Upper lobe of right lung (tissue), 1 donor: Measurements from ENCODE around the gene PKM. TPM values are rescaled to one million over a fixed set of nuclear protein-coding genes. Genes with fewer than 3 reads are reported as not detected.

Source experiments
- ATAC-seq: fragments of 200-7000 bp; cut with Tn5 transposase; one replicate; pipeline ENCODE4 v1.9.1; 2020; ENCODE audit warnings: mild to moderate bottlenecking, moderate library complexity
- DNase-seq: peaks from one replicate; pipeline ENCODE4 v3.0.0-alpha.2; 2020
- H3K27ac ChIP-seq: fragments of 200-600 bp; one replicate; pipeline ENCODE4 v1.8.0; 2022
- H3K27me3 ChIP-seq: fragments of 200-600 bp; one replicate; pipeline ENCODE4 v1.8.0; 2022; ENCODE audit warnings: mild to moderate bottlenecking
- H3K36me3 ChIP-seq: fragments of 200-600 bp; one replicate; pipeline ENCODE4 v1.8.0; 2022
- H3K4me1 ChIP-seq: fragments of 200-600 bp; one replicate; pipeline ENCODE4 v1.8.0; 2022
- H3K4me3 ChIP-seq: fragments of 200-600 bp; one replicate; pipeline ENCODE4 v1.8.0; 2022; ENCODE audit warnings: mild to moderate bottlenecking
- H3K9me3 ChIP-seq: fragments of 200-600 bp; one replicate; pipeline ENCODE4 v1.8.0; 2022
- CTCF ChIP-seq: fragments of 200-600 bp; IDR thresholded peaks from one replicate; pipeline ENCODE4 v1.8.0; 2022; ENCODE audit warnings: antibody characterized with exemption
- intact Hi-C: fragments of 100-400 bp; cut with DNase I; formaldehyde crosslinking; loops from one replicate; pipeline ENCODE4 v1.11.0; 2022
- total RNA-seq: library from RNA; stranded (reverse); fragmentation: NEBNext Ultra II Directional; extraction: Animal tissue kit (Norgen Biotek cat#: 25700); gene quantifications from one replicate; pipeline ENCODE4 v1.2.1, GENCODE V29; 2021
- donor health status: DM: no; HTN: yes; CAD: no; lungs with severe emphysema.

PKM gene
- total RNA-seq, 1 donor from 2014 or later: 426 TPM

- no peak for DNase-seq
- H3K27ac ChIP-seq: peak overlapping the region; percentile 58
- peak overlapping the region; percentile 51 for H3K4me3 ChIP-seq
- no peaks in the 10 kb centered on the region for H3K27me3 ChIP-seq
- TF ChIP-seq CTCF: no peak
- H3K4me1 ChIP-seq: peaks cover 19% of the 10 kb centered on the region
- no peaks in the 10 kb centered on the region for H3K9me3 ChIP-seq
- peaks cover 27% of the 10 kb centered on the region for H3K36me3 ChIP-seq
- intact Hi-C loops: no loop called here
- ATAC-seq: no peak
Measured at GRCh38 chr15:72196409-72197040, 34.5 kb downstream of the PKM start.

DNA sequence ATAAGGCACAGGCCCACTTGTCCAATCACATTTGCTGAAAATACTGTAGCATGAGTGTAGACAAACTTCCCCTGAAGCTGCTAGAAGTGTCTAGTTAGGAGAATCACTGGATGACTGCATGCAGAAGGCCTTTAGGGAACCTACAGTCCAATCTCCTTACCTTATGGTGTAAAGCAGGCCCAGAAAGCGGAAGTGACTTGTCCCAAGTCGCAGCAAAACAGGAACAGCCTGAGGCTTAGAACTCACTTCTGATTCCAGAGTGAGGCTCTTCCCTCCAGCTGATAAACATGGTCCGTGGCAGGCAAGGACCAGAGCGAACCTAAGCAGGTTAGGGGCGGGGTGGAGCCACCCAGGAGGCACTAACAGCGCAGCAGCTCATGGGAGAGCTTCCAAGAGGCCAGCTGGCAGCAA lies 35.9 kb downstream of the PKM start:
- ATAC-seq (peak; percentile 68), DNase-seq (no peak)
- Histone ChIP-seq H3K27me3 (no peaks in the 10 kb centered on the region), H3K4me1 (peaks cover 18% of the 10 kb centered on the region), H3K4me3 (peak overlapping the region; percentile 5), H3K27ac (peak overlapping the region; percentile 70), H3K9me3 (no peaks in the 10 kb centered on the region), H3K36me3 (peaks cover 14% of the 10 kb centered on the region)
- no peak for TF ChIP-seq CTCF
- intact Hi-C loops: no loop called here

DNA sequence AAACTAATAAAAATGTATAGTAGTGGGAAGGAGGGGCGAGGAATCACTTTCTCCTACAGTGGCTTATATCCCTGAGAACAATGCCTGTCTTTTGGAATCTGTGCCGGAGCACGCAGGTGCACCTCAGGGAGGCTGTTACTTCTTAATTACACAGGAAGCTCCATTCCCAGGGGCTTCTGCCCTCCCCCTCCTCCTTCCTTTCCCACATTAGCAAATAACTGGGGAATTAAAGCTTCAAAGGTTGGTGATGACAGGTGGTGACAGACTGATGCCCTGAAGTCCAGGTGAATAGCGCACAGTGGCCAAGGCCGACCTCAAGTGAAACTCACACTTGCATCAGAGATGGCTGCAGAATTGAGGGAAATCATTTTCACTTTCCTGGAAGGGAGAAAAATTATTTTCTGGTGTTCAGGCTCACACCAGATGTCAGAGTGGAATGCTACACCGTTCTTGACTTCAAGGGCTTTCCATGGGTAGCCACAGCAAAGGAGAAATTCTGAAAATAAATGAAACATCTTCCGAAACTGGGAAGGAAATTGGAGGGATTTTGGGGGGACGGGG lies 37.1 kb downstream of the PKM start:
- no peak overlapping the region for H3K4me3 ChIP-seq
- peaks cover 7% of the 10 kb centered on the region for H3K4me1 ChIP-seq
- H3K36me3 ChIP-seq: peaks cover 3% of the 10 kb centered on the region
- TF ChIP-seq CTCF: no peak
- intact Hi-C loops: no loop called here
- no peaks in the 10 kb centered on the region for H3K9me3 ChIP-seq
- peak overlapping the region; percentile 70 for H3K27ac ChIP-seq
- DNase-seq (no peak), ATAC-seq (no peak)
- no peaks in the 10 kb centered on the region for H3K27me3 ChIP-seq

GRCh38 chr15:72192416-72192815 lies 38.6 kb downstream of the PKM start:
- intact Hi-C loops: no loop called here
- H3K27ac ChIP-seq: no peak overlapping the region
- no peaks in the 10 kb centered on the region for H3K36me3 ChIP-seq
- no peak overlapping the region for H3K4me3 ChIP-seq
- DNase-seq (no peak), ATAC-seq (no peak)
- H3K4me1 ChIP-seq: peaks cover 5% of the 10 kb centered on the region
- no peak for TF ChIP-seq CTCF
- H3K9me3 ChIP-seq: no peaks in the 10 kb centered on the region
- no peaks in the 10 kb centered on the region for H3K27me3 ChIP-seq

DNA sequence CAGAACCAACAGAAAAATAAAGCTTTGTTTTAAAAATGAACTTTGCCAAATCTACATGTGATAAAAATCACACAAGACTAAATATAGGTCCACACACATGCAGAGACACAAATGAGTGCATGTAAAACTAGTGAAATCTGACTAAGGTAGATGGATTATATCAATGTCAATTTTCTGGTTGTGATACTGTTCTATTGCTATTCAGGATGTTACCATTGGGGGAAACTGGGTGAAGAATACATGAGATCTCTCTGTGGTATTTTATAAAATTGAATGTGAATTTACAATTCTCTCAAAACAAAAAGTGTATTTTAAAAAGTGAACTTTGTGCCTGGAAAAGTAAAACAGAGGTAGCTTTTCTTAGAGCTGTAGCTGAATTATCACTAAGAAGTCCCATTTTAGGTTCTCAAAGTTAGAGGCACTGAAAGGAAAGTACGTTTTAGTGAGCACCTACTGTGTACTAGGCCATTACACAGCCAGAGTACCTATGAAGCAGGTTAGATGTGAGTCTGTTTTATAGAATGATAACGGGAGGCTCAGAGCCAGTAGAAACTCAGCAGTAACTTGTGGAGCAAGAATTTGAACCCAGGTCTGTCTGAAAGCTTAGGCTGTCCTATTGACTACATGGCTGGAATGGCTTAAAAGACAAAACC lies 41.6 kb downstream of the PKM start:
- no peak overlapping the region for H3K4me3 ChIP-seq
- H3K27ac ChIP-seq: no peak overlapping the region
- intact Hi-C loops: no loop called here
- no peaks in the 10 kb centered on the region for H3K9me3 ChIP-seq
- DNase-seq: no peak
- TF ChIP-seq CTCF: no peak
- peaks cover 23% of the 10 kb centered on the region for H3K27me3 ChIP-seq
- no peak for ATAC-seq
- no peaks in the 10 kb centered on the region for H3K4me1 ChIP-seq
- H3K36me3 ChIP-seq: no peaks in the 10 kb centered on the region
